ENCODE data around the gene HAPLN3. TPM values are rescaled to one million over a fixed set of nuclear protein-coding genes. Genes with fewer than 3 reads are reported as not detected.

Gene HAPLN3
- total RNA-seq, 1 donor from 2014 or later: 16.9 TPM

DNA sequence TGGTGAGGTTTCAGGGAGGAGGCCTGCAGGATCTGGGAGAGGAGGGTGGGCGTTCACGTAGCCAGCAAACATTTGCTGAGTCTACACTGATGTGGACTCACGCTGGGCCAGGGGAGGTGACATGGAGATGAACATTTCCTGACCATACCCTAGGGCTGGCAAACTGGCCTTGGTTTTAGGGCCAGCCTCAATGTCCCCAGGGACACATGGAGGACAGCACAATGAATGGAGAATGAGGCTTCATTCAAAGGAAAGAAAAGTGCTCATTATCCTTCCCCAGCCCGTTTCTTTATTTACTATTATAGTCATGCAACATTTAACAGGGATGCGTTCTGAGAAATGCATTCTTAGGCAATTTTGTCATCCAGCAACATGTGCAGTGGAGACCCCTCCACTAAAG is 65.3 kb downstream of the HAPLN3 start:
- no peak overlapping the region for H3K27ac ChIP-seq
- no peaks in the 10 kb centered on the region for H3K27me3 ChIP-seq
- H3K9me3 ChIP-seq: no peaks in the 10 kb centered on the region
- H3K4me3 ChIP-seq: no peak overlapping the region
- TF ChIP-seq CTCF (IDR thresholded peaks at IDR 0.05): no peak
- no peak for TF ChIP-seq POLR2A (IDR thresholded peaks at IDR 0.05)
- no peak for TF ChIP-seq POLR2AphosphoS5 (IDR thresholded peaks at IDR 0.05; ENCODE audit: insufficient read depth in 1 of 2, low read depth in 1 of 2)
- intact Hi-C loops (cut with DNase I): loop anchor here (5.0 kb wide), 1 partner anchor 173 kb away; no protein-coding TSS in a partner anchor
- H3K36me3 ChIP-seq: no peaks in the 10 kb centered on the region
- DNase-seq (ENCODE audit: extremely low spot score in 2 of 2): no peak
- no peaks in the 10 kb centered on the region for H3K4me1 ChIP-seq

GRCh38 chr15:88828791-88829190 is 66.6 kb downstream of the HAPLN3 start:
- Histone ChIP-seq H3K27me3 (no peaks in the 10 kb centered on the region), H3K9me3 (no peaks in the 10 kb centered on the region), H3K27ac (no peak overlapping the region), H3K36me3 (no peaks in the 10 kb centered on the region), H3K4me1 (no peaks in the 10 kb centered on the region), H3K4me3 (no peak overlapping the region)
- TF ChIP-seq POLR2AphosphoS5 (IDR thresholded peaks at IDR 0.05; ENCODE audit: insufficient read depth in 1 of 2, low read depth in 1 of 2) (no peak), POLR2A (IDR thresholded peaks at IDR 0.05) (no peak), CTCF (IDR thresholded peaks at IDR 0.05) (no peak)
- DNase-seq (ENCODE audit: extremely low spot score in 2 of 2): no peak
- intact Hi-C loops (cut with DNase I): no loop called here

Other genes starting within 250 kb of the HAPLN3 start
- gene ACAN, start 92.1 kb downstream of the HAPLN3 start, total RNA-seq: 2.0 TPM
- gene MFGE8, start 17.8 kb upstream of the HAPLN3 start, total RNA-seq: 513 TPM
- 33.6 TPM for gene ABHD2, start 192.9 kb upstream of the HAPLN3 start, total RNA-seq

All from vagina (tissue), 2 donors.